ENCODE results near the gene ANGEL1.

ANGEL1 gene

DNA sequence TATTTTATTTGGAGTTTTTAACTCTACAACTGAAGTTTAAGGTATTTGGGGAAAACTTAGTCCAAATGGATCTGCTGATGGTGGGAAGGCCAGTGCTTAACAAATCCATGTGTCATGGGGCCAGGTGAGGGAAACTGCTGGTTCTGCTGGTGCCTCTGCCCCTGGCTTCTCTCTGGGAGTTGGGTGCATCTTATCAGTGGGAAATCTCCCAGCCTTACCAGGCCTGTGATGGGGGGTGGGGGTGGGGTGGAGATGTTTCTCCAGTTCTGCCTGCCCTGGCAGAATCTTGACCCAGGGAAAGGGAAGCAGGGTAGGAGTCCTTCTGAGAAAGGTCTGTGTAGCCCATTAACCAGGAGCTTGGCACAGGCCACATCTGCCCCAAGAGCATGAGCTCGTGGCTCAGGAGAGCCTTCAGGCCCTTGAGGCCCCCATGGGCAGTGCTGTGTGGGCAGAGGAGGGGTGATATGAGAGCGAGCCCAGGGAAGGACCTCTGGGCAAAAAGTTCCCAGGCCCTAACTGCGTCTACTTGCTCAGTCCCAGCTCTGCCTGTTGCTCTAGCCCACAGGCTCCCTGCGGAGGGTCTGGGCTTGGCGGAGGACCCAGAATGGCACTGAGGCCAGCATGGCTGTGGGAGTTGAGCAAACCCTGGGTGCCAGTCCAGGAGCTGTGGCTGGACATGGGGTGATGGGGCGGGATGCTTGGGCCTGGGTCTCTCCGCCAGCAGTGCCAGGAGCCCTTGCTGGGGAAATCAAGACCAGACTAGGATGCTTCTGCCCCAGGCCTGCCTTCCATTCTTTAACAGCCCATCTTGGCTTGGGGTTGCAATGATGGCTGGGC is 33.2 kb downstream of the ANGEL1 start:
- DNase-seq (ENCODE audit: low spot score), result no peak

DNA sequence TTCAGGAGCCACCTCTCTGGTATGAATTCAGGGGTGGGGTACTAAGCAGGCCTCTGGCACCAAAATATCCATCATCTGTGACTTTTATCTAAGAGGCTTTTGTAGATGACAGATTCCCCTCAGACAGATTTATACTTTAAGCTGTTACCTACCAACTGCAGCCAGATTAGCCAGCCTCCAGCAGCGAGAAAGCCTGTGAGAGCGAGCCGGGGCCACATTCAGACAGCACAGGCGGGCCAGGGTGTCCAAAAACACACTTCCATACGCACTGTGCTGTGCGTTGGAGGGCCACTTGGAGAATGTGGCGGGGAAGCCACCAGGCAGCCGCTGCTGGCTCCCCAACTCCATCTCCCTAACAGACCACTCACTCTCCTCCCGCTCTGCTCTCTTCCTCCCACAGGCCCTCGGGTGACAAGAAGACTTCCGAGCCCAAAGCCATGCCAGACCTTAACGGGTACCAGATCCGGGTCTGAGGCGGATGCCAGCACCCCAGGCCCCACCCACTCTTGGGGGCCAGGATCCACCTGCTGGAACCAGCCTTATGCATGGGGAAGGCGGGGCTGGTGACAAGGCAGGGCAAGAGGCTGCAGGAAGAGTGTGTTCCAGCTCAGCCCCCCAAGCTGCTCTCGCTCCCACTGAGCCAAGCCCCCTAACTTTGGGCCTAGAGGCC is 34.0 kb downstream of the ANGEL1 start:
- no peak for DNase-seq (ENCODE audit: low spot score)

DNA sequence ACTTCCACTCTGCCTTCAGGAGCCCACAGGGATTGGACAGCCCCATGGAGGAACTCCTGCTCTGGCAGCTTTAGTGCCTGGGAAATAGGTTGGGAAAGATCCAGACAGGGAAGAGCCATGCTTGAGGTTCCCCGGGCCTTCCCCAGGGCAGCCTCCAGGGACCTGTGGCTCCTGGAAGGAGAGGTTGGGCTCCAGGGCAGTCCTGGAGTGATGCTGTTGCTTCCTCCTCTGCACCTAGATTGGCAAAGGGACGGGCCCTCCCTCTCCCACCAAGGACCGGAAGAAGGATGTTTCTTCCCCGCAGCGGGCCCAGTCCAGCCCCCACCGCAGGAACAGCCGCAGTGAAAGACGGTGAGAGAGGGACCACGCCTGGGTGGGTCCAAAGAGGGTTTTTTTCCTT is 35.0 kb downstream of the ANGEL1 start:
- no peak for DNase-seq (ENCODE audit: low spot score)

DNA sequence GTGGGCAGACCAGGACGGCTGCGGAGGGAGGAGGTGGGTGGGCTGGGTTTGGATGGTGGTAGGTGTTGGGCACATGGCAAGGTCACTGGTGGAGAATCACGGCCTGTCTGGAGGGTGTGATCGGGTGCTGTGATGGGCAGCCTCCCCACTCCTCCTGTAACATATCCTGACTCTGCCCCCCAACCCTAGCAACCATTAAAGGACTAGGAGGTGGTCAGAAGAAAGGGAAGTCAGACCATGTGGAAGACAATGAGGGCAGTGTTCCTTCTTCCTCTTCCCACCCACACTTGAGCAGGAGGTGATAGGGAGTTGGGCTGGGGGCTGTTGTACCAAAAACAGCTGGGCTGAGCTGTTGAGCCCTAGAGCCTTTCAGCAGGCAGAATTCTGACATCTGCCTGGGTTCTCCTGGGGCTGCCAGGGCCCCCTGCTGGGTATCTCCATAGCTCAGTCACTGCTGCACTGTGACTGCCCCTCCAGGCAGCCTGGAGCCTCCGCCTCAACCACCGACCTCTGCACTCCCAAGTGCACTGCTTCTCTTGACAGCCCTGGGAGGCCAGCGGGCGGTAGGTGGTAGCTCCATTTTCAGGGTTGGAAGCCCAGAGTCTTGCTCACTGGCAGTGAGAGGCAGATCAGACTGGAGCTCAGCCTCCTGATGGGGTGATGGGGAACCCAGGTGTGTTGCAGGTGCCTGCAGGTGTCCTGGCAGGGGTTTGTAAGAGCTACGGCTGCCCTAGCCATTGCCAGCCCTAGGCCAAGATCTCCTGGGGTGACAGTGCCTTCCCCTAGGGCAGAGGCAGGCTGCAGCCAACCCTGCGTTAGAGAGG is 36.0 kb downstream of the ANGEL1 start:
- no peak for DNase-seq (ENCODE audit: low spot score)

DNA sequence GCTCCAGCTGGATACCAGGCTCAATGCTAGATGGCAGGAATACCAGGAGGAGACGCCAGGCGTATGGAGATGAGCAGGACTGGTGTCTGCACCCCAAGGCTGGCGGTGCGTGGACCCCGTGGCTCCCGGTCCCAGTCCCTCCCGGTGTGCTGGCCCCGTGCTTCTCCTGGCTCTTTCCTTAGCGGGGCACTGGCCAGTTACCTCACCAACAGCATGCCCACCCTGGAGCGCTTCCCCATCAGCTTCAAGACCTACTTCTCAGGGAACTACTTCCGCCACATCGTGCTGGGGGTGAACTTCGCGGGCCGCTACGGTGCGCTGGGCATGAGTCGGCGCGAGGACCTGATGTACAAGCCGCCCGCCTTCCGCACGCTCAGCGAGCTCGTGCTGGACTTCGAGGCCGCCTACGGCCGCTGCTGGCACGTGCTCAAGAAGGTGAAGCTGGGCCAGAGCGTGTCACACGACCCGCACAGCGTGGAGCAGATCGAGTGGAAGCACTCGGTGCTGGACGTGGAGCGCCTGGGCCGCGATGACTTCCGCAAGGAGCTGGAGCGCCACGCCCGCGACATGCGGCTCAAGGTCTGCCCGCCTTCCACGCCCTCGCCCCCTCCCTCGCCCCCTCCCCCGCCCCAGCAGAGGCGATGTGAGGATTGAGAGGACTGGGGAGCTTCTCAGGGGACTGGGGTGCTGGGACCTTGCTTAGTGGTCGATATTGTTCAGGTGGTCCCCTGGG is 36.8 kb downstream of the ANGEL1 start:
- no peak for DNase-seq (ENCODE audit: low spot score)

DNA sequence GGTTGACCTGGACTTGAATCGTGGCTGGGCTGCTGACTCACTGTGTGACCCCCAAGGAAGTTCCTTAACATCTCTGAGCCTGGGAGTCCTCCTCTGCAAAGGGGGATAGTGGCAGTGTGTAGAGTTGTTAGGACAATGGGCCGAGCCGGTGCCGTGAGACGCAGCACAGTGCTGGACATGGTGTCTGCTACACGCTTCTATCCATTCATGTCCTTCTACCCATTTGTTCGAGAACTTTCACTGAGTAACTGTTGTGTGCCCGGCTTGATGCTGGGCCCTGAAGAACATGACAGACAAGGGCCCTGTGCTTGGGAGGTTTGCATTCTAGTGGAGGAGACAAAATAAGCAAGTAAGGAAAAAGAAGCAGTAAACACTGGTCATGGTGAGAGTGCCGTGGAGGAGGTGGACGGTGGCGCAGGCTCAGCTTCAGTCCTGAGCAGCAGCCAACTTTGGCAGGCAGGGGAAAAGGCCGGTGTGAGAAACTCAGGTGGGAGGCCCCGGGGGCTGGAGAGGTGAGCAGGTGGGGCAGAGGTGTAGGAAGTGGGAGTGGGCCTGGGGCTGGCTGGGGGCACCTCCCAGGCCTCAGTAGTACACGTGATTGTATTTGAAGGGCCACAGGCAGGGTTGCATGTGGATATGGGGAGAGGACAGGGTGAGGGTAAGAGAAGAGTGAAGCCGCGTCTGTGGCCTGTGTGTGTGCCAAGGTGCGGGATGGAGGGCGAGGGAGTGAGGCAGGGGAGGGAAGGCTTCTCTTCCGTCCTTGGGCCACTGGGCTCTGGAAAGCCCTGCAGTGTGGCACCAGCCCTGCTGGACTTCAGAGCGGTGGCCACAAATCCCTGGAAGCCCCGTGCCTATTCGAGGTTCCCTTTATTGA is 37.6 kb downstream of the ANGEL1 start:
- no peak for DNase-seq (ENCODE audit: low spot score)

DNA sequence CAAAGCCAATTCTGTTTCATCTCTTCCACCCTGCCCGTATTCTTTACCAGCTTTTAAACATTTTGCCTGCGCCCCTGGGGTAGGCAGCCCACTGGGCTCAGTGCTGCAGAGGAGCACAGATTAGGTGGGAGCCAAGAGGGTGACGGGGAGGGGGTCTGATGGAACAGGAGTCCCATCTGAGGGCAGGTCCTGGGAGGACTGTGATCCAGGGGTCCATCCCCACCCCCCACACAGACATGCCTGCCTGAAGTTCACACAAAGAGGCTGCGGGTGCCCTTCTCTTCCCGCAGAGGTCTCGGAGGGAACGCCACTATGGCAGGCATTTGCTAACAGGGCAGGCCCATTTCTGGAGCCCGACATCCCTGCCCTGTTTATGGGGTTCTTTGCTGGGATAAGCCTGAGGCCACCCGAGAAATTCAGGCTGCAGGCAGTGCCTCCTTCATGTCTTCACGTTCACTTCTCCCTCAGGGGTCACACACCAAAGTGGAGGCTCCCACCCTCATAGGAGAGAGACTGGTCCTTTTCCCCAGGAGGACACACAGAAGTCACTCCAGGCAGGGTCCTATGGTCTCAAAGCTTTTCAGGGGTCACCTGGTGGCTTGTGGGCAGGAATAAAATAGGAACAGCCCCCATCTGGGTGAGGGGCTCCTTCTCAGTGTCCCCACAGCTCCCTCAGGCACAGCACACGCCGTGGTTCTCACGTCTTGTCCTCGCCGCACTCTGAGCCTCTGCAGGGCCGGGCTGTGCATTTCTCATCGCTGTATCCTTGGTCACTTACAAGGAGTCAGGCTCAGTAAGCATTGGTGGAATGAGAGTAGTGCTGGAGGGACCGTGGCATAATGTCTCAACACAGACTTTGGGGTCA is 38.5 kb downstream of the ANGEL1 start:
- no peak for DNase-seq (ENCODE audit: low spot score)

DNA sequence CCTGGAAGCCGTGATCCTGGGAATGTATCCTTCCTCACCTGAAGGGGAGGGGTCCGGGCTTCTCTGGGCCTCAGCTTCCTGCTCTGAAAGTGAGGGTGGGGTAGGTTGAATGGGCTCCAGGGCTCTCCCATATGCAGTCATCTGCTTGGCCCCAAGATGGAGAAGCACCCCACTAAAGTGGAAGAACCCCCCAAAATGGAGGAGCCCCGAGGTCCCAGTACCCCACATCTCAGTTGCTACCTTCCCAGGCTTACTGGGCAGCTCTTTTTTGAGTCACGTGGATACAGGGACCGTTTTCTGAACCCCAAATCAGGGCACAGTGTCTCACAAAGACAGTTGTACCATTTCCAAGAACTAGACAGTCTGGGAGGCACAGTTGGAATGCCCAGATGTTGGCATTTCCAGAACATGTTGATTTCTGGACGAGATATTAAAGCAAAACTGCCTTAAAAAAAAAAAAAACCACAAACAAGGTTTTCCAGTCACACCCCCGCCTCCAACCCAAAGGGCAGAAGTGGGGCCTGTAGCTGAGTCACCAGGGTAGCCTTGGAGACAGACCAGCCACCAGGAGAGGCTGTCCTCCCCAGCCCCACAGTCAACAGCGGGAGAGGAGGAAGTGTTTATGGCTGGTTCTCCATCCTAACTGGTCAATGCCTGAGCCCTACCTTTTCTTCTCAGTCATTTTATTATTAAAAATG is 39.3 kb downstream of the ANGEL1 start:
- no peak for DNase-seq (ENCODE audit: low spot score)

DNA sequence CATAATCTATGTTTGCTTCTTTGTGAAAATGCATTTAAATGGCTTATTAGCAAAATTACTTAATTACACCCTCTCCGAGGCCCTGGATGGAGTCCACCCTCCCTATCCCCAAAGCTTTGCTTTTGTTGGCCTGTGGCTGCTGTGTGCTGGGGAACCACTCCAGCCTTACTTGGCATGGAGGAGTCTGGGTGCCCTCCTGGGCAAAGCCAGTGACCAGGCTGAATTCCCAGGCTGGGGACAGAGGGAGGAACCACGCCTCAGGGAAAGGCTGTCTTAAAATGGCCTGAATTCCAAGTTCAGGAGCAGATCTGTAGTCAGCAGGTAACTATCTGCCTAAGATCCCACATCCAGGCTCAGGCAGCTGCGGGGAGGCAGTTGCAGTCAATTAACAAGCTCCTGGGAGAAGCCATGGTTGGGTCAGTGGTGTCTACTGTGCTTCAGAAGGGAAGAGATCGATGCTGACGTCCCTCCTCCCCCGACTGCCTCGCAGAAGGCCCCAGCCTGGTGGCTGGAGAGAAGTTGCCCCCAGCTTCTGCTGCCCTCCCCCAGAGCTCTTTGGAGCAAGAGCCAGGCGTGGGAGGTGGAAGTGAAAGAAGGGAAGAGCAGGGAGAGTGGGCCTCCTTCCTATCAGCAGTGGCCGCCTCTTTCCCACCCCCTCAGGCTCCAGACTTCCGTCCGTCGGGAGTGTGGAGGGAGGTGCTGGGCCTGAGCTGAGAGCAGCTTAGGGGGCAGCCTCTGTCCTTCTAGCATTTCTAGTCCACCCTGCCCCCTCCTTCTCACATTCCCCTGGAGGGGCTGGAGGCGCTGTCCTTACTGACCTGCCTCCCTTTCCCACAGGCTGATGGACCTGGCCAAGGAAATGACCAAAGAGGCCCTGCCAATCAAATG is 40.1 kb downstream of the ANGEL1 start:
- DNase-seq (ENCODE audit: low spot score), result no peak

DNA sequence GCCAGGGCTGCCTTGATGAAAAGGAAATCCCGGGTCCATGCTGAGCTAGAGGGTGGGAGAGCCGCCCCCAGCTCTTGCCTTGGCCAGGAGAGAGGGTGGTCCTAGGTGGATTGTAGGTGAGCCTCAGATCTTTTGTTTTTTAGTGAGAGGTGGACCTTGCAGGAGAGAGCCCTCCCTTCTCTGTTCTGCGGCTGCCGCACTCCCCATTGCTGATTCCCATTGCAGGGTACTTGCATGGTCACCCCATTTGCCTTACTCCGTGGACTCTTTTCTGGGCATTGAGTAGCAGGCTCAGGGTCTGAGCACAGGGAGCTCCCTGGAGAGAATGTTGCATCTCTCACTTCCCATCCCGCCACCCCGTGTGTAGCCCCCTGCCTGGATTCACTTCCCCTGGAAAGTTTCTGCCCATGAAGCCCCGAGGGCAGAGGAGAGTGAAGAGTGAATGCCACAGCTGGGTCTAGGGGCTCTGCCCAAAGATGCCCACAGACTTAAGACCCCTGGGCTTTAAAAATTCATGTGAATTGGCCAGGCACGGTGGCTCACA is 41.2 kb downstream of the ANGEL1 start:
- DNase-seq (ENCODE audit: low spot score), result no peak

DNA sequence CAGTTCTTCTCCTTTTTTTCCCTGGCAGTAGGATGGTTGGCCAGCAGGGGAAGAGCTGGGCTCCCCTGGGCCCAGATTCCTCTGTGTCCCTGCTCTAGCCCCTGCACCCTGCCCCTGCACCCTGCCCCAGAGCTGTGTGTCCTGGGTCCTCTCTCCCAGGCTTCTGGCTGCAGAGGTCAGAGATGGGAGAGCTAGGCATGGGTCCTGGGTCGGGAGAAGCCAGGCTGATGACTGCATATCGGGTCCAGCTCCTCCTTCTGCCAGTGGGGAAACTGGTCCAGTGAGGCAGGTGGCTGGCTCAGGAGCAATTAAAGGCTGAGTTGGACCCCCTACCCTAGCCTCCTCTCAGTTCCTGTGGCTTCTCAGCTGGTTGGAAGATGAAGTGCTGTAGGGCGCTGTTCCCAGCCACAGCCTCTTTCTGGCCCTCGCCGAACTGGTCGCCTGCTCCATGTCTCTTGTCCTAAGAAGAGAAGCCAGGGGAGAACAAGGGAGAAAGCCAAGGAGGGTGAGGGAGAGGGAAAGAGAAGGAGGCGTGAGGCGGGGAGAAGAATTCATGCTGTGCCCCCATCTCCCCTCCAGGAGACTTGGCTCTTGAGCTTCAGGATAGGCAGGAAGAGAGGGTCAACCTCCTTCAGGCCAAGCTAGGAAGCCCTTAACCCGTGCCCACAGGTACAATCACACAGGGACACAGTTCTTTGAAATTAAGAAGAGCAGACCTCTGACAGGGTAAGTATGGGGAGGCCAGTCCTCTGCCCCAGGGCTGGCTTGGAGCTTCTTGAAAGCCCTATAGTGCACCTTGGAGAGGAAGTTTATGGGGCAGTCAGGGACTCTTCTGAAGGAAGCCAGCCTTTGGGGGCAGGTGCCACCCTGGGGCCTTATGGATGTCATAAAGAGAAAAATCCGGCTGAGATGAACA is 41.9 kb downstream of the ANGEL1 start:
- DNase-seq (ENCODE audit: low spot score), result no peak

DNA sequence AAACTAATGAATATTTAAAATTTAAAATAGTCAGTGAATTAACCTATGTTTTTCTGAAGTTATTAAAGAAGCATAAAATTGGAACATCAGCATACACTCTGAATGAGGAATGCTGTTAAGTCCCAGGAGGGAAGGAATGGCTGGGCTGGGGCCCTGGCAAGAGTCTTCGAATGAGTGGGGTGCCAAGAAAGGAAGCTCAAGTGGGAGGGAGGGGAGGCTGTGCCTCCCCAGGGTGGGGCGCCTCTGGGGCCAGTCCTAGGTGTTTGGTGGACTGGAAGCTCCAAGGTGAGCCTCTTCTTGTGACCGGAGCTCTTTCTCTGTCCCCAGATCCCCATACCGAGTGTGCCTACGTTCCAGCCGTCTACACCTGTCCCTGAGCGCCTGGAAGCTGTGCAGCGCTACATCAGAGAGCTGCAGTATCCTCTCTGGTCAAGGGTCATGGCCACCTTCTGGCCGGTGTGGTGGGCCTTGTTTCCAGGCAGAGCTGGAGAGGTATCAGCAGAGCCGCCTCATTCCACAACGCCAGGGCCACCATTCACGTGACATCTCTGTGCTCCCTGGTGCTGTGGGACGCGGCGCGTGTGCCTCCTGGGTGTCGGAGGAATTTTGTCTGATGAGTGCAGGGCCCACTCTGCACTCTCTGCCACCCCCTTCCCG is 42.9 kb downstream of the ANGEL1 start:
- DNase-seq (ENCODE audit: low spot score), result no peak

DNA sequence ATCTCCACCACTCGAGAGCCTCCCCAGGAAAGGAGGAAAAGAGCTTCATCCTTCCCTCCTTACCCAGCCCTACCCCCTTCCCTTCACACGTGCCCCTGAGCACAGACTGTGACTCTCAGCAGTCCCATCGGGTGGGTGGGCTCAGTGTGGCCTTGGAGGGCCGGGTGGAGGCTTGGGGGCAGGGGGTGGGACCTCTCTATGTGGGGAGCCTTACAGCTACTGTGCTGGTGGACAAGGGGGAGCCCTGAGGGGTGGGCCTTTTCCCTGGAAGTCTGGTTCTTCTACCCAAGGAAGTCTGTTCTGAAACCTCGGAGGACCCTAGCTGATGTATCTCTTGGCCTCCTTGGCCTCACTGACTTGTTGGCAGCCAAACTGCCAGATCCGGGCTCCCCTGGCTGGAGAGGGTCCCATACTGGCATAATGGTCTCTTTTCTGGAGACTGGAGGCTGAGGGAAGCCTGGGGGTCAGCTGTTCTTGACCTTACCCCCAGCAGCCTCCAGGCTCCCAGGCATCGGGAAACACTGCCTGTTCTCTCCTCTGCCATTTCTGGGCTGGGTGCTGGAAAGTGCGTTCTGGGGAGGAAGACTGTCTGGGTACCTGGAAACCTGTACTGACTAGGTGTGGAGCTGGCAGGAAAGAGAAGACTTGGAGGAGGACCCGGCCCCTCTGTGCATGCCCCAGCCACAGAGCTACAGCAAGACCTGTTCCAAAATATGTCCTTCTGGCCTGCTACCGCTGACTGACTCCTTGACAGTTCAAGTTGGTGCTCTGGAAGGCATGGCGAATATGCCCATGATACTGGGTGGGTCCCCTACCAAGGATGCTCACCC is 43.8 kb downstream of the ANGEL1 start:
- no peak for DNase-seq (ENCODE audit: low spot score)

DNA sequence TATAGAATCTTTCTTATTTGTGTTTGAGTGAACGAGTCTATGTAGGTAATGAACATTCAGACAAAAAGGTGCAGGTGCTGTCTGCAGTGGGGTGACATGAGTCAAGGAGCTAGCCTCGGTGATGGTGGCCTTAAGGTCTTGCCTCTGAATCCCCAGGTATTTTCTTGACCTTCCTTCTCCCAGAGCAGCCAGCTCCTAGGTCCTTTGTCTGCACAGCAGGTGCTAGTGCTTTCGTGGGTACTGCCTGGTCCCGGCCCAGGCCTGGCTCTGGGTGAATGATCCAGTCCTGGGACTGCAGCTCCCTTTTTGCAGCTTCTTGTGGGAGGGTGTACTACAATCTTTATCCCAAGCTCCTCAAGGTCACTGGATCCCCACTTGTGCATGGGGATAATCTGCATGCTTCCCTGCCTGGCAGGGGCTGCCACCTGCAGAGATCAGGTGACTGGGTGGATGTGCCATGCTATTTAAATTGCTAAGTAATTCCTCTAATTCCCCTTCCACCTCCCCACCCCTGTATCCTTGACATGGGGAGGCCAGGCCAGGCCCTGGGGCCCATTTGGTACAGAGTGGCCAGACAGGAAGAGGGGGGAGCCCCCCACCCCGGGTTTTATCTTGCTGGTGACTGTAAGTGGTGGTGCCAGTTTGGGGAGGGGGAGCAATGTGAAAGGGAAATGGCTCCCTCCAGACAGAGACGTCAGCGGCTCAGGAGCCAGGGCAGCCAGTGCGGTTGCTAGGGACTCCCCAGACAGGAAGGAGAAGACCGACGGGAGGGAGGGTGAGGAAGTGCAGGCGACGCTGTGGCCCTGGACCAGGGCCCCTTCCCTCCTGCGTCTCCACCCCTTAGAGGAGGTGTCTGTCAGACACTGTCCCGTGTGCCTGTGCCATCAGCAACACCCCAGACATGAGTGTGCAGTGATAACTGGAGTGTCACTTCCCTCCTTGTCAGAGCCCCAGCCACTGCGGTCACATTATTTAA is 44.7 kb downstream of the ANGEL1 start:
- DNase-seq (ENCODE audit: low spot score), result peak; percentile 64
